ENCODE measurements around the gene CAD. TPM values are rescaled to one million over a fixed set of nuclear protein-coding genes. Genes with fewer than 3 reads are reported as not detected.

CAD gene
- total and polyA plus RNA-seq, 10 donors, result 10.9 to 38.8 (median 25.0) TPM

DNA sequence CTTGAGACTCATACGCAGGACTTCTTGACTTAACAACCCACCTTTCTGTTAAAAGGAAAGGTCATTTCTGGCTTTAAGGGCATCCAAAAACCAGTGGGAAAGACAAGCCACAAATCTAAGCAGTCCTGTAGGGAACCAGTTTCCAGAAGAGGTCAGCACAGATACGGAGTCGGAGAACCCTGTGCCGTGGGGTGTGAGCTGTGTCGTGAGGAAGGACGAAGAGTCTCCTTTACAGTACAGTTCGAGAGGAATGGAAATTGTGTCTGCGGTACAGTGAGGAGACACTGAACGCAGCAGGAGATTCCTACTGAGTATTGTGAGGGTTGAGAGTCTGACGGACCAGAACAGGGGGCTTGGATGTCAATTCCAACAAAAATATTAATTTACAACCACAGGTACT lies 27.9 kb downstream of the CAD start:
- WGBS, 5 donors, result 84 to 92% (median 86%) methylated on average over 10 of the region's 10 CpGs
- H3K9me3 ChIP-seq, result no peaks in the 10 kb centered on the region

DNA sequence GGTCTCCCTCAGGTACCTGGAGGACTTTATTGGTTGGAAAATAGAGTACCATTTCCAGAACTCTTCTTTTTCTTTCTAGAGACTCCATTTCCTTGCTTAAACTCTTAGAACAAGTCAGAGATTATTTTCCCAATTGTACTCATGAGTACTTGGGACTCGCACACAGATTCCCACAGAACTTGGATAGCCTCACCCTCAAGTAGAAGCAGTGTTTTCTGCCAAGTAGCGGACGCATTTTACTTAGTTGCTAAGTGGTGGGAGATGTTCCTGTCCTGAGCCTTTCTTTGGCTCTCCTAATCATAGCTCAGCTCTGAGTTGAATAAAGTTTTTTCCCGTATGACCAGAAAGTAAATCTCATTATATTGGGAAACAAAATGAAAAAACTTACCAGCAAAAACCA lies 28.5 kb downstream of the CAD start:
- Histone ChIP-seq H3K9me3 (no peaks in the 10 kb centered on the region), H3K4me3 (no peak overlapping the region), H3K27me3 (replicated peaks in 1 of 7) (peaks cover 0 to 9% (median 3%) of the 10 kb centered on the region in 7 donors), H3K4me1 (peaks cover 4 to 9% (median 8%) of the 10 kb centered on the region in 6 donors), H3K36me3 (peaks cover 2 to 45% (median 39%) of the 10 kb centered on the region in 6 donors), H3K27ac (no peak overlapping the region)
- no peak for DNase-seq
- intact Hi-C loops (cut with DNase I; ENCODE audit: low total_unique reads), result no loop called here
- TF ChIP-seq, protein P1, sequence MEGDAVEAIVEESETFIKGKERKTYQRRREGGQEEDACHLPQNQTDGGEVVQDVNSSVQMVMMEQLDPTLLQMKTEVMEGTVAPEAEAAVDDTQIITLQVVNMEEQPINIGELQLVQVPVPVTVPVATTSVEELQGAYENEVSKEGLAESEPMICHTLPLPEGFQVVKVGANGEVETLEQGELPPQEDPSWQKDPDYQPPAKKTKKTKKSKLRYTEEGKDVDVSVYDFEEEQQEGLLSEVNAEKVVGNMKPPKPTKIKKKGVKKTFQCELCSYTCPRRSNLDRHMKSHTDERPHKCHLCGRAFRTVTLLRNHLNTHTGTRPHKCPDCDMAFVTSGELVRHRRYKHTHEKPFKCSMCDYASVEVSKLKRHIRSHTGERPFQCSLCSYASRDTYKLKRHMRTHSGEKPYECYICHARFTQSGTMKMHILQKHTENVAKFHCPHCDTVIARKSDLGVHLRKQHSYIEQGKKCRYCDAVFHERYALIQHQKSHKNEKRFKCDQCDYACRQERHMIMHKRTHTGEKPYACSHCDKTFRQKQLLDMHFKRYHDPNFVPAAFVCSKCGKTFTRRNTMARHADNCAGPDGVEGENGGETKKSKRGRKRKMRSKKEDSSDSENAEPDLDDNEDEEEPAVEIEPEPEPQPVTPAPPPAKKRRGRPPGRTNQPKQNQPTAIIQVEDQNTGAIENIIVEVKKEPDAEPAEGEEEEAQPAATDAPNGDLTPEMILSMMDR (IDR thresholded peaks at IDR 0.05 in 8 of 11, conservative IDR thresholded peaks at IDR 0.05 in 3 of 11), result no peak
- TF ChIP-seq POLR2A (IDR thresholded peaks at IDR 0.05) (no peak), POLR2AphosphoS5 (IDR thresholded peaks at IDR 0.05) (no peak)
- WGBS, 5 donors, result 83 to 92% (median 88%) methylated on average over 4 of the region's 4 CpGs

More for the DNA sequence above, 27.9 kb downstream of the CAD start:
- Histone ChIP-seq H3K36me3 (peaks cover 2 to 50% (median 44%) of the 10 kb centered on the region in 6 donors), H3K4me3 (no peak overlapping the region), H3K4me1 (peaks cover 2 to 4% (median 4%) of the 10 kb centered on the region in 6 donors), H3K27me3 (replicated peaks in 1 of 7) (peaks cover 0 to 4% (median under 1%) of the 10 kb centered on the region in 7 donors), H3K27ac (no peak overlapping the region)
- no peak for TF ChIP-seq POLR2A (IDR thresholded peaks at IDR 0.05)
- intact Hi-C loops (cut with DNase I; ENCODE audit: low total_unique reads), result no loop called here
- no peak for DNase-seq

DNA sequence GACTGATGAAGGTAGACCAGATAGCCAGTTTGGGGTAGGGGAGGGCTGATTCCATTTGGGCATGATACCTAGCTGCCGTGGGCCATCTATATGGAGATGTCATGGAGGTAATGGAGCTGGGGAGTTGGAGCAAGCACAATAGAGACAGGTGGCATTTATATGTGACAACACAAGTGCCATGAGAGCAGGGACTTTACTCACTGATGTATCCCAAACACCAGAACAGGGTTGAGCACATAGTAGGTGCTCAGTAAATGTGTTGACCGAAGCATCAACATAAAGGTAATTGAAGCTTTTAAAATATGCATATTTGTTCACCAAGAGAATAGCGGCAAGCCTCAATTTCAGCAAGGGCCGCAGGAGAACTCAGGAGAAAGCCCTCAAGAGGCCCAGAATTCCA lies 30.7 kb downstream of the CAD start:
- intact Hi-C loops (cut with DNase I; ENCODE audit: low total_unique reads), result no loop called here
- Histone ChIP-seq H3K4me1 (peaks cover 4 to 10% (median 8%) of the 10 kb centered on the region in 6 donors), H3K4me3 (no peak overlapping the region), H3K27ac (no peak overlapping the region), H3K36me3 (peaks cover 0 to 22% (median 16%) of the 10 kb centered on the region in 6 donors), H3K9me3 (no peaks in the 10 kb centered on the region), H3K27me3 (replicated peaks in 1 of 7) (peaks cover 0 to 22% (median 3%) of the 10 kb centered on the region in 7 donors)
- TF ChIP-seq POLR2A (IDR thresholded peaks at IDR 0.05) (no peak), POLR2AphosphoS5 (IDR thresholded peaks at IDR 0.05) (no peak)
- TF ChIP-seq, protein P1 (IDR thresholded peaks at IDR 0.05 in 8 of 11, conservative IDR thresholded peaks at IDR 0.05 in 3 of 11), result no peak
- DNase-seq, result no peak
- 67 to 94% (median 83%) methylated on average over 4 of the region's 4 CpGs for WGBS, 5 donors

GRCh38 chr2:27249159-27249890 lies 32.2 kb downstream of the CAD start:
- TF ChIP-seq POLR2AphosphoS5 (IDR thresholded peaks at IDR 0.05) (no peak), POLR2A (IDR thresholded peaks at IDR 0.05) (no peak)
- TF ChIP-seq, protein P1 (IDR thresholded peaks at IDR 0.05 in 8 of 11, conservative IDR thresholded peaks at IDR 0.05 in 3 of 11), result no peak
- intact Hi-C loops (cut with DNase I; ENCODE audit: low total_unique reads), result no loop called here
- no peak for DNase-seq
- Histone ChIP-seq H3K27me3 (replicated peaks in 1 of 7) (peaks cover 0 to 31% (median 3%) of the 10 kb centered on the region in 7 donors), H3K9me3 (no peaks in the 10 kb centered on the region), H3K4me3 (no peak overlapping the region), H3K27ac (no peak overlapping the region), H3K36me3 (peaks cover 0 to 8% (median 2%) of the 10 kb centered on the region in 6 donors), H3K4me1 (peaks cover 4 to 10% (median 8%) of the 10 kb centered on the region in 6 donors)
- 61 to 69% (median 69%) methylated on average over 11 to 12 of the region's 12 CpGs for WGBS, 5 donors

Measured in spleen (tissue), 11 donors.